Common myeloid progenitor, CD34-positive (primary cell): ENCODE results near the gene TYW3.

Experiments
- CTCF ChIA-PET: fragments of 350-600 bp; sonication (Branson Sonifier 250); formaldehyde crosslinking; loops from one replicate; lab custom pipeline; 2021; ENCODE audit warnings: antibody characterized with exemption; lab: Charles Lee
- POLR2A ChIA-PET: fragments of 350-600 bp; sonication (Branson Sonifier 250); formaldehyde crosslinking; loops from one replicate; lab custom pipeline; 2021; ENCODE audit warnings: antibody characterized with exemption; lab: Charles Lee
- DNase-seq, 3 donors: peaks; one replicate each; pipeline versions ENCODE4 v3.0.0 to v3.0.0-alpha.2; 2013
- H3K27ac ChIP-seq, 2 experiments: 1 replicate in 1 of 2; 2 replicates in 1 of 2; pipeline ENCODE4 v1.7.0; 2013; ENCODE audit warnings: inconsistent platforms in 2 of 2, low read length in 2 of 2, mild to moderate bottlenecking in 2 of 2, low read depth in 1 of 2, moderate library complexity in 1 of 2; ENCODE audit not compliant: severe bottlenecking in 2 of 2, insufficient read depth in 1 of 2, poor library complexity in 1 of 2
- H3K27me3 ChIP-seq, 5 experiments: replicated peaks in 2 of 5; 1 replicate in 3 of 5; 2 replicates in 2 of 5; pipeline versions ENCODE4 v1.6.1 to v1.7.0; 2013; ENCODE audit warnings: low read length in 4 of 5, mild to moderate bottlenecking in 2 of 5, moderate library complexity in 2 of 5, inconsistent platforms in 1 of 5; ENCODE audit not compliant: insufficient read depth in 5 of 5, control insufficient read depth in 4 of 5
- H3K36me3 ChIP-seq, 4 experiments: 1 replicate in 2 of 4; 2 replicates in 2 of 4; pipeline versions ENCODE4 v1.6.1 to v1.7.0; 2013; ENCODE audit warnings: low read length in 3 of 4, control low read depth in 1 of 4, mild to moderate bottlenecking in 1 of 4; ENCODE audit not compliant: control insufficient read depth in 4 of 4, insufficient read depth in 4 of 4
- H3K4me1 ChIP-seq, 4 experiments: 1 replicate in 3 of 4; 2 replicates in 1 of 4; pipeline versions ENCODE4 v1.6.1 to v1.7.1; 2013; ENCODE audit warnings: low read length in 3 of 4, mild to moderate bottlenecking in 3 of 4, control low read depth in 1 of 4, inconsistent platforms in 1 of 4, moderate library complexity in 1 of 4; ENCODE audit not compliant: control insufficient read depth in 4 of 4, insufficient read depth in 4 of 4; ENCODE audit errors: control extremely low read depth in 1 of 4
- H3K4me3 ChIP-seq, 7 experiments: 1 replicate in 4 of 7; 2 replicates in 3 of 7; pipeline versions ENCODE4 v1.5.1 to v1.7.0; 2013; ENCODE audit warnings: mild to moderate bottlenecking in 7 of 7, low read length in 6 of 7, moderate library complexity in 6 of 7, inconsistent platforms in 2 of 7, low read depth in 2 of 7, control low read depth in 1 of 7; ENCODE audit not compliant: insufficient read depth in 4 of 7, control insufficient read depth in 1 of 7; ENCODE audit errors: extremely low read depth in 1 of 7
- H3K9me3 ChIP-seq, 5 experiments: 1 replicate in 4 of 5; 2 replicates in 1 of 5; pipeline versions ENCODE4 v1.6.1 to v1.7.1; 2013; ENCODE audit warnings: low read length in 4 of 5, mild to moderate bottlenecking in 2 of 5, inconsistent platforms in 1 of 5, low read depth in 1 of 5, moderate library complexity in 1 of 5; ENCODE audit not compliant: control insufficient read depth in 4 of 5, insufficient read depth in 2 of 5; ENCODE audit errors: control extremely low read depth in 1 of 5
- WGBS: methylation state at CpG from one replicate; pipeline ENCODE4 v1.1.5; 2013; ENCODE audit not compliant: insufficient coverage; 5-methylcytosine and 5-hydroxymethylcytosine counted together

TYW3 gene

GRCh38 chr1:74714429-74715235, 18.3 kb upstream of the TYW3 start:
- DNase-seq: no peak
- Histone ChIP-seq H3K9me3 (no peaks in the 10 kb centered on the region), H3K4me1 (no peaks in the 10 kb centered on the region), H3K27ac (no peak overlapping the region), H3K27me3 (no peaks in the 10 kb centered on the region), H3K36me3 (peaks cover 3 to 47% (median 13%) of the 10 kb centered on the region in 4 experiments), H3K4me3 (no peak overlapping the region)
- WGBS: 100% methylated on average over 1 of the region's 1 CpG
- POLR2A ChIA-PET: no interaction called here
- CTCF ChIA-PET: no interaction called here

GRCh38 chr1:74715236-74715502, 17.8 kb upstream of the TYW3 start:
- Histone ChIP-seq H3K36me3 (peaks cover 3 to 51% (median 15%) of the 10 kb centered on the region in 4 experiments), H3K27ac (no peak overlapping the region), H3K4me1 (no peaks in the 10 kb centered on the region), H3K4me3 (no peak overlapping the region), H3K27me3 (no peaks in the 10 kb centered on the region), H3K9me3 (no peaks in the 10 kb centered on the region)
- CTCF ChIA-PET: no interaction called here
- DNase-seq: no peak
- WGBS: 100% methylated on average over 1 of the region's 1 CpG
- POLR2A ChIA-PET: no interaction called here

- Histone ChIP-seq H3K4me3 (no peak overlapping the region), H3K27ac (no peak overlapping the region), H3K4me1 (no peaks in the 10 kb centered on the region), H3K9me3 (no peaks in the 10 kb centered on the region), H3K27me3 (no peaks in the 10 kb centered on the region), H3K36me3 (peaks cover 3 to 53% (median 15%) of the 10 kb centered on the region in 4 experiments)
- ChIA-PET POLR2A (no interaction called here), CTCF (no interaction called here)
- WGBS: no CpG with 5 or more reads among the region's 6 CpGs
- no peak for DNase-seq
Observed at GRCh38 chr1:74715806-74716205, 17.1 kb upstream of the TYW3 start.

- CTCF ChIA-PET: no interaction called here
- Histone ChIP-seq H3K27me3 (no peaks in the 10 kb centered on the region), H3K36me3 (peaks cover 3 to 55% (median 10%) of the 10 kb centered on the region in 4 experiments), H3K4me3 (no peak overlapping the region), H3K27ac (no peak overlapping the region), H3K4me1 (no peaks in the 10 kb centered on the region), H3K9me3 (no peaks in the 10 kb centered on the region)
- POLR2A ChIA-PET: no interaction called here
- DNase-seq: no peak
- 100% methylated on average over 1 of the region's 1 CpG for WGBS
Observed at GRCh38 chr1:74716822-74717221, 16.1 kb upstream of the TYW3 start.

GRCh38 chr1:74717626-74718025, 15.3 kb upstream of the TYW3 start:
- peaks cover 3 to 62% (median 12%) of the 10 kb centered on the region in 4 experiments for H3K36me3 ChIP-seq
- 94% methylated on average over 2 of the region's 2 CpGs for WGBS

GRCh38 chr1:74726063-74726462, 6.9 kb upstream of the TYW3 start:
- H3K4me3 ChIP-seq: no peak overlapping the region
- peaks cover 0 to 10% (median 8%) of the 10 kb centered on the region in 5 experiments for H3K9me3 ChIP-seq
- DNase-seq: no peak
- H3K36me3 ChIP-seq: peaks cover 0 to 39% (median 15%) of the 10 kb centered on the region in 4 experiments
- H3K27ac ChIP-seq: no peak overlapping the region
- POLR2A ChIA-PET: no interaction called here
- H3K27me3 ChIP-seq: no peaks in the 10 kb centered on the region
- H3K4me1 ChIP-seq: peaks cover 0 to under 1% (median 0%) of the 10 kb centered on the region in 4 experiments
- 100% methylated on average over 1 of the region's 1 CpG for WGBS
- CTCF ChIA-PET: no interaction called here

More at GRCh38 chr1:74717626-74718025, 15.3 kb upstream of the TYW3 start:
- H3K4me3 ChIP-seq: no peak overlapping the region
- no peak overlapping the region for H3K27ac ChIP-seq
- POLR2A ChIA-PET: no interaction called here
- H3K4me1 ChIP-seq: no peaks in the 10 kb centered on the region
- DNase-seq: no peak
- H3K27me3 ChIP-seq: no peaks in the 10 kb centered on the region
- CTCF ChIA-PET: no interaction called here
- no peaks in the 10 kb centered on the region for H3K9me3 ChIP-seq

- Histone ChIP-seq H3K36me3 (peaks cover 0 to 16% (median 4%) of the 10 kb centered on the region in 4 experiments), H3K4me3 (no peak overlapping the region), H3K27me3 (no peaks in the 10 kb centered on the region), H3K4me1 (peaks cover 2 to 16% (median 6%) of the 10 kb centered on the region in 4 experiments), H3K27ac (no peak overlapping the region), H3K9me3 (peaks cover 0 to 10% (median 8%) of the 10 kb centered on the region in 5 experiments)
- DNase-seq: no peak
- POLR2A ChIA-PET: interaction anchor here (0.7 kb wide), 1 partner anchor 564 kb away, joined by 3 read pairs; no protein-coding TSS in a partner anchor
- whole genome bisulfite sequencing: 89% methylated on average over 2 of the region's 3 CpGs
- CTCF ChIA-PET: no interaction called here
Observed at GRCh38 chr1:74728736-74729135, 4.2 kb upstream of the TYW3 start.
